ENCODE data around the gene APEH.
"Not testable (repeated sequence)": the region's sequence is repeated elsewhere in the genome, so short reads cannot be mapped to it uniquely, and the experiment has no call there.

The APEH gene

GRCh38 chr3:49694409-49695070, 20.4 kb downstream of the APEH start:
- DNase-seq: not testable (repeated sequence)

DNA sequence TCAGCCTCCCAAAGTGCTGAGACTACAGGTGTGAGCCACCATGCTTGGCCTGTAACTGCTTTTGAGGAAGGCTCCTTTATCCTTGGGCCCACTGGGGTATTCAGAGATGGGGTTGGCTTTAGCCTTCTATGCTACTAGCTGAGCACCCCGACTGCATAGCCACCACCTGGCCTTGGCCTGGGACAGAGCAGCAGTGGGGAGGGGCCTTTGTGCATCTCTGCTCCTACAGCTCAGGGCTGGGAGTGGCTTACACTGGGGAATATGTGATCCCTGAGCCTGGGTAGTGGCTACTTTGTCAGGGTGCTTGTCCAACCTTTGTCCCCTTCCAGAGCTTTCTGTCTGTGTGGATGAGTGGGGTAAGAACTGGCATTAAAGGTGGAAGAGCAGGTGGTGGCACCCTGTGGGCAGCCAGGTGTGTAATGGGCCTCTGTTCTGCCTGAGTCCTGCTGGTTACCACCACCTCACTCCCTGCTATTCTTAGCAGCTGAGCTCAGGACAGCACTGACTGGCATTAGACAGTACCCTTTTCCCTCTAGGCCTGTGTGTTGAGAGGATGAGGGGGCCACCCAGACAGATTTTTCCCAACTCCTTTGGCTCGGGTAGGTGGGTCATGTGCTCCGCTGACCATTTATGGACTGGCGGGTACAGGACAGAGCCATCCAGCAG, 21.3 kb downstream of the APEH start:
- DNase-seq: not testable (repeated sequence)

DNA sequence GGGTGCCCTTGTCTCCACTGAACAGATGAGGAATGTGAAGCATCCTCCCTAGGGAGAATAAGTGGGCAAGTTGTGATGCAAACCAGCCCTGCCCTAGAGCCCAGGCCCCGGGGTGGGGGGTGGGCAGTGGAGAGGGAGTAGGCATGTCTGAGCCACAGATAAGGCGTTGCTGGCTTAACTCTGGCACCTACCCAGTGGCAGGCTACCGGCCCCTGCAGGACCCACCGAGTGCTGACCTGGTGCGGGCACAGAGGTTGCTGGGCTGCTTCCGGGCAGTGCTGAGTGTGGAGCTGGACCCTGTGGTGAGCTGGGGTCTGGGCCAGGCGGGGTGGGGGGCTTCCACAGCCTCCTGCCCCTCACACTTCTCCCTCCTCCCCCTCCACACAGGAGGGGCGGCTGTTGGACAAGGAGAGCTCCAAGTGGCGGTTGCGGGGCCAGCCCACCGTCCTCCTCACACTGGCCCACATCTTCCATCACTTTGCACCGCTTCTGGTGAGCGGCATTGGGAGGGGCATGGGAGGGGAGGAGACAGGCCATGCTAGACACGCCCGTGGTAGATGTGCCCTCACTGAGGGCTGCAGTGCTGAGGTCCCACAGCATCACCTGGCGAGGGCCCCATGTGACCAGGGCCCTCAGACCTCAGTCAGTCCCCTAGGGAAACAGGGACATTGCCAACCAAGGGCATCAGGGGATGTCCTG, 25.3 kb downstream of the APEH start:
- DNase-seq: no peak

DNA sequence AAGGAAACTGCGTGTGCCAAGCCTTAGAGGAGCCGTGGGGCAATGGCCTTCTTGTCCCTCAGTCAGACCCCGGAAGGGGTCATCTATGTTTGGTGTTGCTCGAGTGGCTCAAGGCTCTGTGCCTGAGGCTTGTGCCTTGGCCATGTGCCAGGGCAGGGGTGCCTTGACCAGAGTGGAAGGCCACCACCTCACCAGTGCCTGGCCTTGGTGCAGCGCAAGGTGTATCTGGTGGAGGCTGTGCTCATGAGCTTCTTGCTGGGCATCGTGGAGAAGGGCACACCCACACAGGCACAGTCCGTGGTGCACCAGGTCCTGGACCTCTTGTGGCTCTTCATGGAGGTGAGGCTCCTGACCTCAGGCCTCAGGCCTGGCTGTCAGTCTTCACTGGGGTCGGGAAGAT, 25.9 kb downstream of the APEH start:
- no peak for DNase-seq

DNA sequence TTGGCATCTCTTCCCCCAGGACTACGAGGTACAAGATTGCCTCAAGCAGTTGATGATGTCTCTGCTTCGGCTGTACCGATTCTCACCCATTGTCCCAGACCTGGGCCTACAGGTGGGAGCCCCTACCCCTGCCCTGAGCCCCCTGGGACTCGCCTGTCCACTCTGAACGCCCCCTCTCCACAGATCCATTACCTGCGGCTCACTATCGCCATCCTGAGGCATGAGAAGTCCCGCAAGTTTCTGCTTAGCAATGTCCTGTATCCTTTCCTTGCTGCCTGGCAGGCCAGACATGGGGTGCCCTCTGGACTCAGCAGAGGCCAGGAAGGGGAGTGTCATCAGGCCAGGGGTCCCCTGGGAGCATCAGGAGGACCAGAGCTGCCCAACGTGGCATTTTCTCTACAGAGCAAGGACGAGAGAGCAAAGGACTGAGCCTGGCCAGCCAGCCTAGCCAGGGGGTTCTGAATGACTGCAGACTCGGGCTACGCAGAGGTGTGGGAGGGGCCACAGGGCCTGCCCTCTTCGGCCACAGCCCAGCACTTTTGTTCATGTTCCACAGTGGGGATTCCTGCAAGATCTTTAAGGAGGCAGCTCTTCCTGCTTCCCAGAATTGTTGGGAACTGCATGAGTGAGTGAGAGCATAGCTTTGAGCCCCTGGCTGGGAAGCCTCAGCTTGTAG, 26.4 kb downstream of the APEH start:
- DNase-seq: no peak

DNA sequence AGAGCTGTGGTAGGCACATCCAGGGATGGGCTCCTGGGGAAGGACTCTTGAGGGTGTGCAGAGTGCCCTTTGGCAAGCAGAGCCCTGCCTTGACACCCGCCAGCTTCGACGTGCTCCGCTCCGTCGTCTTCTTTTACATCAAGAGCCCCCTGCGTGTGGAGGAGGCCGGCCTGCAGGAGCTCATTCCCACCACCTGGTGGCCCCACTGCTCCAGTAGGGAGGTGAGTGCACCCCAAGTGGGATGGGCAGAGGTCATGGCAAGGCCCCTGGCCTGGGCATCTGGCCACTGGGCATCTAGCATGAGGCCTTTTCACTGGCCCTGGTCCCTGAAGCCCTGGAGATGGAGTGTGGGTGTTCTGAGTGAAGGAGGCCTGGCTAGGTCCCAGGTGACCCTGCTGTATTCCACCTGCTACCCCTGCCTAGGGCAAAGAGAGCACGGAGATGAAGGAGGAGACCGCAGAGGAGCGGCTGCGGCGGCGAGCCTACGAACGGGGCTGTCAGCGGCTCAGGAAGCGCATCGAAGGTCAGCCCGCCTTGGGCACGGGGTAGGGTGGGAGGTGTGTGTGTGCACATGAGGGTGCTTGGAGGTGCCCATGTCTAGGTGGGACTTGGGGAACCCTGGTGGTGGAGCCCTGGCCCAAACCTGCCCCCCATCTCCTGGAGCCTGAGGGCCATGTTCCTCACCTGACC, 27.4 kb downstream of the APEH start:
- no peak for DNase-seq

DNA sequence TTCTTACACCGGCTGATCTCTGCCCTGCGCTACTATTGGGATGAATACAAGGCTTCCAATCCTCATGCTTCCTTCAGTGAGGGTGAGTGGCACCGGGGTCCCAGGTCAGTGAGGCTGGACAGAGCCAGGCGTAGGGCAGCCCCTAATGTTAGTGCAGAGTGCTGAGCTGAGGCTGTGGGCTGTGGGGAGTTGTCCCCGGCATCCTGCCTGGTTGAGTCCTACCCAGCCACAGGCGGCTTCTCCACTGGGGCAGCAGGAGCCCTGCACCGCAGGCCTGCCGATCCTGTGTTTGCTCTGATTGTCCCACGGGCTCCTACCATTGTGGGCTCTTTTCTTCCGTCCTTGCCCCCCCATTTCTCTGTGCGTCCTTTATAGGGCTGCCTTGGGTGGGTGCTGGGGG, 28.5 kb downstream of the APEH start:
- no peak for DNase-seq

GRCh38 chr3:49703443-49703927, 29.3 kb downstream of the APEH start:
- DNase-seq: no peak

DNA sequence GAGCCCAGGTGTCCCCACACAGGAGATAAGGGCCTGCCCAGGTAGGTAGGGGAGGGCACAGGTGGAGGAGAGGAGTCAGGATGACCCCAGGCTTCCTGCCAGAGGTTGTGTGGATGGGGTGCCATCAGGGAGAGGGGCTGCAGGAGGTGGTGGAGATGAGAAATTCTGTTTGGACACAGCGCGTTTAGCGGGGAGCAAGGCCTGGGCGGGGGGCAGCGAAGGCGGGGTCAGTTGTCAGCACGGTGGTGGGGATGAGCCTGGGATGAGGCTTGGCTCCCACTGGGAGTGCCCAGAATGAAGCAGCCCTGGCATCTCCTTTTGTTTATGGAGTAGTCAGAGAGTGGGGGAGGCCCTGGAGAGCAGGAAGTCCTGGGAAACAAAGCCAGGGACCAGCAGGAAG, 29.8 kb downstream of the APEH start:
- DNase-seq: no peak

- DNase-seq: no peak
These were observed 30.5 kb downstream of the APEH start for GRCh38 chr3:49704629-49705028.

- no peak for DNase-seq
These were observed 31.3 kb downstream of the APEH start for GRCh38 chr3:49705390-49705960.

GRCh38 chr3:49706456-49707112, 32.4 kb downstream of the APEH start:
- DNase-seq: no peak

DNA sequence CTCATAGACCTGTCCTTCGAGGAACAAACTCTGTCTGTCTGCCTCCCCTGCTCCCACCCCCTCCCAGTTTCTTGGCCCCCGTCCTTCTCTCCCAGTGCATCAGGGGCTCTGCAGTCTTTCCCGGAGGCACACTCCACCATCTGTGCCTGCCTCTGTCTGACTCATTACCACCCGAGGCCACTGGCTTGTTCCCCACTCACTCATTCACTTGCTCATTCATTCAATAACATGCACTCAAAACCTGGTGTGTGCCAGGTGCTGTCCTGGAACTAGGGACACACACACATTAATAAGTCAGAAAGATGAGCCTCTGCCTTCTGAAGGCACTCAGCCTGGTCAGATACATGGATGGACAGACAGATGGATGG, 32.9 kb downstream of the APEH start:
- DNase-seq: no peak

DNA sequence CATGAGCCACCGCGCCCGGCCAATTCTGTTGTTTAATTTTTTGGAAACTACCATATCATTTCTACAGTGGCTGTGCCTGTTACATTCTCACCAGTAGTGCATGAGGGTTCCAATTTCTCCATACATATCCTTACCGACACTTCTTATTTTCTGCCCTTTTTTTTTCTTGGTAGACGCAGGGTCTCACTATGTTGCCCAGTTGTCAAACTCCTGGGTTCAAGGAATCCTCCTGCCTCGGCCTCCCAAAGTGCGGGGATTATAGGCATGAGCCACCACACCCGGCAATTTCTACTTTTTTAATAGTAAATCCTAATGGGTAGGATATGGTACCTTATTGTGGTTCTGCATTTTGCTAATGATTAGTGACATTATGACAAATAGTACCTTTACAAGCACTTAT, 35.7 kb downstream of the APEH start:
- DNase-seq: no peak

DNA sequence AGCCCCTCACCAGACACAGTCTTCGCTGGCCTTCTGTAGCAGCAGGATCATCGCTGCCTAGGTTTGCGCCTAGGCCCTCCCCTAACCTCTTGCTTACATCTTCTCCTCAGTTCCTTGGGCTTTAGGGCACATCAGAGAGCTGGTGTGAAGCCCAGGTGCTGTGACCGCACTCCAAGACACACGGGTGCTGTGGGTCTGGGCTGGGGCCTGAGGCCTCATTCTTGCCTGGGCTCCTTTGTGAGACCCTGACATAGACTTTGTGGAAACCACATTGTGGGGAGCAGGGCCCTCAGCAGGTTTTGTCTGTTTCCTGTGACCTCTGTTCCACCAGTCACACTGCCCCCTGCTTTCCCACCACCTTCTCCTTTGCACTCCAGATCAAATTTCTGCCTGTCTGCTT, 37.3 kb downstream of the APEH start:
- DNase-seq: no peak

GRCh38 chr3:49712166-49712565, 38.0 kb downstream of the APEH start:
- DNase-seq: no peak

GRCh38 chr3:49712631-49713317, 38.6 kb downstream of the APEH start:
- no peak for DNase-seq

DNA sequence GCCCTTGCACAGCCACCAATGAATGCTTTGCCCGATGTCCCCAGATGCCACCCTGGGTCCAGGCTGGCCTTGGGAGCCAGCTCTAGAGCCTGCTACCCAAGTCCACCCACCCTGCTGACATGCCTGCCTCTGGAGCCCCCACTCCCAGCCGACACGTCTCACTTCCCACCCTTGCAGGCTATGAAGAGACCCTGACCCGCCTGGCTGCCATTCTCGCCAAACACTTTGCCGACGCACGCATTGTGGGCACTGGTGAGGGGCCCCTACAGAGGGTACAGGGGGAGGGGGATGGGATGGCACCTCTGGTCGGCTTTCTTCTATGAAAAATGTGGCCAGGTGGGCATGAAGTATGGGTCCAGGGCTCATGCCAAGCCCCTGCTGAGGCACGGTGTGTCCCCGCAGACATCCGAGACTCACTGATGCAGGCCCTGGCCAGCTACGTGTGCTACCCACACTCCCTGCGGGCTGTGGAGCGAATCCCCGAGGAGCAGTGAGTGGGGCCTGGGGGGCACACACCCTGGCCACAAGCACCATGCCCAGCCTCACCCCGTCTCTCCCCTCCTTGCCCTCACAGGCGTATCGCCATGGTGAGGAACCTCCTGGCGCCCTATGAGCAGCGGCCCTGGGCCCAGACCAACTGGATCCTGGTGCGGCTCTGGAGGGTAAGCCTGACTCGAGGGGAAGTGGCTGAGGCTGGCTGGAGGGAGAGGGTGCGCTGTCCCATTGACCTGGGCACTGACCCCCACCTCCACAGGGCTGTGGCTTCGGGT, 39.4 kb downstream of the APEH start:
- DNase-seq: no peak

DNA sequence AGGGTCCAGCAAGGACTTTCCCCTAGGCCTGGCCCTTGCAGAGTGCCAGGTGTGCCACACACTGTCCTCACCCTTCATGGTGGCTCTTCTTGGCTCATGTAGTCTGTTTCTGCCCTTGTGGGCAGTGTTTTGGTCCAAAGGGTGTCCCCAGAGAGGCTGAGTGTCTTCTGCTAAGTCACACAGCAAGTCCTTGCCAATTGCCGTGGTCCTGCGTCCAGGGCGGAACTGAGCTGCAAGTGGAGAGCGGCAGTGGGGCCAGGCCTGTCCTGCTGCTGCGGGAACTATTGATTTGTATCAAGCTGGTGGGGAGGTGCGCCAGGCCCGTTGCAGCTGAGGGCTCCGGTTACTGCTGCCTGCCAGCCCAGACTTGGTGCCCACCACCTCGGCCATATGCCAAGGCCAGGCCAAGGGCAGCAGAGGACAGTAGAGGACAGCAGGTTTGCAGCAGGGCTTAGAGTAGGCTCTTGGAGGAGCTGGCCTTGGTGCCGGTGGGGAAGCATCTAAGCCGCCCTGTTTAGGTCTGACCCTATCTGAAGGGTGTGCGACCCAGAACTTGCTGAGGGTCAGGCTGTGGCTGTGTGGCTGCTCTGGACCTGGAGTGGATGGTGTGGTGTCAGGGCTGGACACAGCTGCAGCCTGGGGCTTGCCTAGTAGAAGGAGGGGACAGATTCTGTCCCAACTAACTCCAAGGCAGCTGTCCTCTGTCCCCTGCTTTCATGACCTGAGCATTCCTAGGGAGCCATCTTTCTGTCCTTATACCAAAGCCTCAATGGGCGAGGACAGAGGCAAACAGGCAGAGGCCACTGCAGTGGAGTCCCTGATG, 40.8 kb downstream of the APEH start:
- no peak for DNase-seq
